BLaER1 treated with 17β-estradiol and CSF1 and Interleukin-3, amounts not matched to agents 10 nM and 100 nM (cell line): ENCODE results near the gene KAZN.
"Not testable (repeated sequence)": the region's sequence is repeated elsewhere in the genome, so short reads cannot be mapped to it uniquely, and the experiment has no call there.

Source experiments
- H3K27ac ChIP-seq, 11 experiments: shearing (Covaris generic); formaldehyde crosslinking; 2 replicates each; pipeline ENCODE4 v1.8.1; 2022
- H3K27me3 ChIP-seq, 11 experiments: shearing (Covaris generic); formaldehyde crosslinking; 2 replicates each; pipeline ENCODE4 v1.8.1; 2022
- H3K36me3 ChIP-seq, 11 experiments: shearing (Covaris generic); formaldehyde crosslinking; 2 replicates each; pipeline ENCODE4 v1.8.1; 2022
- H3K4me1 ChIP-seq, 10 experiments: shearing (Covaris generic); formaldehyde crosslinking; 2 replicates each; pipeline ENCODE4 v1.8.1; 2022
- H3K4me2 ChIP-seq, 11 experiments: shearing (Covaris generic); formaldehyde crosslinking; 2 replicates each; pipeline ENCODE4 v1.8.1; 2022
- H3K4me3 ChIP-seq, 10 experiments: shearing (Covaris generic); formaldehyde crosslinking; 2 replicates each; pipeline ENCODE4 v1.8.1; 2022
- H3K9ac ChIP-seq, 11 experiments: shearing (Covaris generic); formaldehyde crosslinking; 2 replicates each; pipeline ENCODE4 v1.8.1; 2022
- H3K9me3 ChIP-seq, 11 experiments: shearing (Covaris generic); formaldehyde crosslinking; replicated peaks in 1 of 11; 2 replicates each; pipeline ENCODE4 v1.8.1; 2022
- H4K20me1 ChIP-seq, 11 experiments: shearing (Covaris generic); formaldehyde crosslinking; 2 replicates each; pipeline ENCODE4 v1.8.1; 2022
- Cebpa-rat ChIP-seq, 11 experiments: shearing (Covaris generic); IDR thresholded peaks; 2 replicates each; pipeline ENCODE4 v1.8.1; 2022

The KAZN gene

GRCh38 chr1:15125101-15125745 lies 526.7 kb downstream of the KAZN start:
- TF ChIP-seq Cebpa-rat (IDR thresholded peaks at IDR 0.05), result no peak
- no peaks in the 10 kb centered on the region for H3K27me3 ChIP-seq
- peaks cover 0 to 11% (median 7%) of the 10 kb centered on the region in 10 experiments; a peak in 13 of 20 replicates for H3K4me1 ChIP-seq
- H3K27ac ChIP-seq, result no peak overlapping the region
- no peak overlapping the region for H3K4me3 ChIP-seq
- no peak overlapping the region for H3K9ac ChIP-seq
- H3K4me2 ChIP-seq, result no peak overlapping the region
- peaks cover 0 to 8% (median 6%) of the 10 kb centered on the region in 11 experiments; a peak in 8 of 22 replicates for H3K9me3 ChIP-seq
- no peaks in the 10 kb centered on the region for H4K20me1 ChIP-seq
- H3K36me3 ChIP-seq, result no peaks in the 10 kb centered on the region

DNA sequence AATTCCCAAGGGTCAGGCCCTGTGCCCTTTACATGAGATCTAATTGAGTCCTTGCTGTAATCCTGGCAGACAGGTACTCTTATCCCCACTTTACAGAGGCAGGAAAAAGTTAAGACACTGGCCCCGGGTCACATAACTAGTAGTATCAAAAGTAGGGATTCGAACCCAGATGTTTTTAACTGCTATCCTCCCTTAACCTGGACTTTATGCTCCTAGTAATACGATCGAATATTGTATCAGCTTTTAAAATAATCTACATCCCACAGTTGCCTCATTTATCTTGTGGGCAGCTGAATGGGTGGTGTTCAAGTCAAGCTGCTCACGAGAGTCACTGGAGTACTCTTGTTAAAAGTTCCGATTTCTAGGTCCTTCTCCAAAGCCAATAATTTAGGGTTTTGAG lies 529.6 kb downstream of the KAZN start:
- Histone ChIP-seq H4K20me1 (no peaks in the 10 kb centered on the region), H3K9ac (no peak overlapping the region), H3K4me1 (peaks cover 0 to 11% (median 7%) of the 10 kb centered on the region in 10 experiments; a peak in 13 of 20 replicates), H3K9me3 (peaks cover 0 to 9% (median 7%) of the 10 kb centered on the region in 11 experiments; a peak in 8 of 22 replicates), H3K27me3 (no peaks in the 10 kb centered on the region), H3K4me3 (no peak overlapping the region), H3K27ac (no peak overlapping the region), H3K4me2 (no peak overlapping the region), H3K36me3 (no peaks in the 10 kb centered on the region)
- TF ChIP-seq Cebpa-rat (IDR thresholded peaks at IDR 0.05), result no peak

DNA sequence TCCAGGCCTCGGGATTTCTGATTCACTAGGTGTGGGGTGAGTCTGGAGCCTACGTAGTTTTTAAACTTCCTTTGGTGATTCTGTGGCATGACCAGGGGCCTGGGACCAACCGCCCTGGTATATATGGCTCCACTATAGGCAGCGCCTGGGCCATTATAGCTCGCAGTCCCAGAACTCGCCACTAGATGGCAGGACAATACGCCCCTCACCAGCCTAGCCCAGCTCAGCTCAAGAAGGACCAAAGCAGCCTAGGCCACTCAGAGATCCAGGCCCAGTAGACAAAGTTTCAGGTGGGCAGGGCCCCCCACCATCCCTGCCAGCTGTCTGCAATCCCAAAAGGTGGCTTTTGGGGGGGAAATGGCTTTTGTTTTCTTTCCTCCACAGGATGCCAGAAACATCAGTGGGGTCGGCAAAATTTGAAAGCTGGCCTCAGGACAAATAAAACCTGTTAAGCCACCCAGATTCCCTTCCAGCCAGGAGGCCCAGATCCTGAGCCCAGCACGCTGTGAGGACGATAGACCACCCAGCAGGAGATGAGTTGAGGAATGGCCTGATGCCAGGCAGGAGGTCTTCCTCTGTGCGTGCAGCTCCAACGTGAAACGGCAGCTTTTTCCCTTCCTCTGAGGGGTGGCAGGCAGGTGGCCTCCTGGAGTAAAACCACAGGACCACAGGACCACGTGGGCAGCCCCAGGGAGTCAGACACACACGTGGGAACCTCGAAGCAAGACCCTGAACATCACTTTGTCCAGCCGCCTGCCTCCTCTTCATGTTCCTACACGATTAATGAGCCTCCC lies 530.2 kb downstream of the KAZN start:
- Histone ChIP-seq H3K27ac (no peak overlapping the region), H3K36me3 (no peaks in the 10 kb centered on the region), H3K27me3 (no peaks in the 10 kb centered on the region), H3K9me3 (peaks cover 0 to 13% (median 7%) of the 10 kb centered on the region in 11 experiments; a peak in 8 of 22 replicates), H3K4me1 (peaks cover 0 to 11% (median 7%) of the 10 kb centered on the region in 10 experiments; a peak in 13 of 20 replicates), H3K4me3 (no peak overlapping the region), H4K20me1 (no peaks in the 10 kb centered on the region), H3K4me2 (peak overlapping the region in 6 of 11 experiments; percentile 26 to 39 (median 33); a peak in 13 of 22 replicates), H3K9ac (peak overlapping the region in 1 of 11 experiments; percentile 35; a peak in 1 of 22 replicates)
- TF ChIP-seq Cebpa-rat (IDR thresholded peaks at IDR 0.05), result no peak

GRCh38 chr1:15129944-15130343 lies 531.5 kb downstream of the KAZN start:
- no peak for TF ChIP-seq Cebpa-rat (IDR thresholded peaks at IDR 0.05)
- Histone ChIP-seq H3K4me1 (peaks cover 0 to 11% (median 7%) of the 10 kb centered on the region in 10 experiments; a peak in 13 of 20 replicates), H3K9me3 (peaks cover 0 to 13% (median 7%) of the 10 kb centered on the region in 11 experiments; a peak in 8 of 22 replicates), H3K27ac (no peak overlapping the region), H3K4me2 (no peak overlapping the region), H3K36me3 (no peaks in the 10 kb centered on the region), H3K9ac (no peak overlapping the region), H4K20me1 (no peaks in the 10 kb centered on the region), H3K4me3 (no peak overlapping the region), H3K27me3 (no peaks in the 10 kb centered on the region)

DNA sequence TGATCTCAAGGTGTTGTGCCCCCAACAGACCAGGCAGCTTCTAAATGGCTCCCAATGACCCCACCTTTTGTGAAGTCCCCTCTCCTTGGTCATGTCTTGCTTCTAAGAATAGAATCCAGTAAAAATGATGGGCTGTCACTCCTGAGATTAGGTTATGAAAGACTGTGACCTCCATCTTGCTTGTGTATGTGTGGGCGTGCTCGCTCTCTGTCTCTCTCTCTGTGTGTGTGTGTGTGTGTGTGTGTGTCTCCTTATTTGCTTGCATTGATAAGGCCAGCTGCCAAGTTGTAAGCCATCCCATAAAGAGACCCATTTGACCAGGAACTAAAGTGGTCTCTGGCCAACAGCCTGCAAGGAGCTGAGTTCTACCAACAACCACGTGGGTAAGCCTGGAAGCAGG lies 532.1 kb downstream of the KAZN start:
- no peak overlapping the region for H3K4me2 ChIP-seq
- no peaks in the 10 kb centered on the region for H4K20me1 ChIP-seq
- H3K27me3 ChIP-seq, result no peaks in the 10 kb centered on the region
- H3K36me3 ChIP-seq, result no peaks in the 10 kb centered on the region
- no peak overlapping the region for H3K4me3 ChIP-seq
- no peak for TF ChIP-seq Cebpa-rat (IDR thresholded peaks at IDR 0.05)
- no peak overlapping the region for H3K27ac ChIP-seq
- H3K4me1 ChIP-seq, result peaks cover 0 to 11% (median 7%) of the 10 kb centered on the region in 10 experiments; a peak in 14 of 20 replicates
- peaks cover 0 to 13% (median 7%) of the 10 kb centered on the region in 11 experiments; a peak in 8 of 22 replicates for H3K9me3 ChIP-seq
- H3K9ac ChIP-seq, result no peak overlapping the region

DNA sequence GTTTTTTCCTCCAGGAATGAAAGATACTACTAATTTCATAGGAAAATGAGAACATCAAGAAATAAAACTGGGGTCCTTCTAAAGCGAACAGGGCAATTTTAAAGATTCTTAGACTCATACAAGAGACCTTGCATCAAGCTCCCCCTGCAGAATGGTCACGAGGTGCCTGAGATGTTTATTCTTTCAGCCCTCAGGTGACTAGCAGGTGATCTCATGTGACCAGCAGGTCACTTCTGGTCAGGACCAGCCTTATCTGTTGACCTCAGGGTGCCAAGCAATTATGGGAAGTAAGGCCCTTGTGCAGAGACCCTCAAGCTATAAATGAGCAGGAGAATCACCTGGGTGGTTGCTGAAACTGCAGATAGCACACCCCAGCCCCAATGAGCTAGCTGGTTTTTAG lies 534.5 kb downstream of the KAZN start:
- Histone ChIP-seq H3K27me3 (no peaks in the 10 kb centered on the region), H3K27ac (no peak overlapping the region), H3K9ac (no peak overlapping the region), H3K9me3 (peaks cover 0 to 13% (median 7%) of the 10 kb centered on the region in 11 experiments; a peak in 8 of 22 replicates), H3K4me2 (no peak overlapping the region), H3K4me1 (peaks cover 0 to 27% (median 8%) of the 10 kb centered on the region in 10 experiments; a peak in 18 of 20 replicates), H3K4me3 (no peak overlapping the region), H4K20me1 (no peaks in the 10 kb centered on the region), H3K36me3 (no peaks in the 10 kb centered on the region)
- TF ChIP-seq Cebpa-rat (IDR thresholded peaks at IDR 0.05), result no peak

- H3K4me1 ChIP-seq, result peaks cover 0 to 31% (median 3%) of the 10 kb centered on the region in 10 experiments; a peak in 16 of 20 replicates
- TF ChIP-seq Cebpa-rat (IDR thresholded peaks at IDR 0.05), result no peak
Measured at GRCh38 chr1:15134285-15134684, 535.8 kb downstream of the KAZN start.

GRCh38 chr1:15135604-15136003 lies 537.1 kb downstream of the KAZN start:
- H3K36me3 ChIP-seq, H4K20me1 ChIP-seq, H3K9me3 ChIP-seq, H3K27me3 ChIP-seq, H3K27ac ChIP-seq, H3K9ac ChIP-seq, H3K4me3 ChIP-seq: not testable (repeated sequence)
- peaks cover 0 to 40% (median 0%) of the 10 kb centered on the region in 10 experiments; a peak in 7 of 20 replicates for H3K4me1 ChIP-seq
- peak overlapping the region in 1 of 11 experiments; percentile 16; a peak in 1 of 22 replicates for H3K4me2 ChIP-seq

More at GRCh38 chr1:15134285-15134684, 535.8 kb downstream of the KAZN start:
- no peak overlapping the region for H3K9ac ChIP-seq
- H3K36me3 ChIP-seq, result no peaks in the 10 kb centered on the region
- no peaks in the 10 kb centered on the region for H4K20me1 ChIP-seq
- H3K27ac ChIP-seq, result no peak overlapping the region
- peaks cover 0 to 13% (median 7%) of the 10 kb centered on the region in 11 experiments; a peak in 8 of 22 replicates for H3K9me3 ChIP-seq
- no peaks in the 10 kb centered on the region for H3K27me3 ChIP-seq
- no peak overlapping the region for H3K4me2 ChIP-seq
- no peak overlapping the region for H3K4me3 ChIP-seq

GRCh38 chr1:15137809-15138208 lies 539.3 kb downstream of the KAZN start:
- no peak overlapping the region for H3K9ac ChIP-seq
- peak overlapping the region in 1 of 11 experiments; percentile 25; a peak in 1 of 22 replicates for H3K27ac ChIP-seq
- H4K20me1 ChIP-seq, result no peaks in the 10 kb centered on the region
- peaks cover 15 to 63% (median 19%) of the 10 kb centered on the region in 10 experiments for H3K4me1 ChIP-seq
- no peaks in the 10 kb centered on the region for H3K36me3 ChIP-seq
- H3K4me2 ChIP-seq, result peak overlapping the region in 3 of 11 experiments; percentile 57 to 84 (median 57); a peak in 6 of 22 replicates
- H3K4me3 ChIP-seq, result no peak overlapping the region
- TF ChIP-seq Cebpa-rat (IDR thresholded peaks at IDR 0.05), result no peak
- peaks cover 0 to 5% (median 0%) of the 10 kb centered on the region in 11 experiments; a peak in 1 of 22 replicates for H3K9me3 ChIP-seq
- no peaks in the 10 kb centered on the region for H3K27me3 ChIP-seq
